Skeletal muscle satellite cell (primary cell): ENCODE data around the gene TSTD2.

Source experiments
- H3K27me3 ChIP-seq: 2 replicates; pipeline ENCODE4 v1.7.0; 2013; ENCODE audit warnings: low read length; ENCODE audit not compliant: control insufficient read depth, insufficient read depth
- H3K36me3 ChIP-seq: 2 replicates; pipeline ENCODE4 v1.7.0; 2013; ENCODE audit warnings: mild to moderate bottlenecking, control low read depth, low read length; ENCODE audit not compliant: insufficient read depth
- H3K4me1 ChIP-seq: 2 replicates; pipeline ENCODE4 v1.7.0; 2013; ENCODE audit warnings: low read length; ENCODE audit not compliant: control insufficient read depth, insufficient read depth
- H3K4me2 ChIP-seq: 2 replicates; pipeline ENCODE4 v1.7.0; 2013; ENCODE audit warnings: mild to moderate bottlenecking, low read length
- H3K4me3 ChIP-seq: 2 replicates; pipeline ENCODE4 v1.7.0; 2013; ENCODE audit warnings: low read length
- H3K9ac ChIP-seq: 2 replicates; pipeline ENCODE4 v1.7.0; 2013; ENCODE audit warnings: mild to moderate bottlenecking, low read depth, low read length, moderate library complexity
- H3K9me3 ChIP-seq: replicated peaks from 2 replicates; pipeline ENCODE4 v1.7.0; 2013; ENCODE audit warnings: mild to moderate bottlenecking, control low read depth, low read length

TSTD2 gene

GRCh38 chr9:97659771-97660170 lies 26.6 kb upstream of the TSTD2 start:
- Histone ChIP-seq H3K9ac (no peak overlapping the region), H3K4me3 (no peak overlapping the region), H3K4me2 (no peak overlapping the region), H3K4me1 (no peaks in the 10 kb centered on the region), H3K36me3 (peaks cover 88% of the 10 kb centered on the region), H3K9me3 (no peaks in the 10 kb centered on the region), H3K27me3 (no peaks in the 10 kb centered on the region)

- H3K36me3 ChIP-seq: peaks cover 88% of the 10 kb centered on the region
- no peak overlapping the region for H3K9ac ChIP-seq
- no peaks in the 10 kb centered on the region for H3K27me3 ChIP-seq
Observed at GRCh38 chr9:97658707-97659106, 25.5 kb upstream of the TSTD2 start.

DNA sequence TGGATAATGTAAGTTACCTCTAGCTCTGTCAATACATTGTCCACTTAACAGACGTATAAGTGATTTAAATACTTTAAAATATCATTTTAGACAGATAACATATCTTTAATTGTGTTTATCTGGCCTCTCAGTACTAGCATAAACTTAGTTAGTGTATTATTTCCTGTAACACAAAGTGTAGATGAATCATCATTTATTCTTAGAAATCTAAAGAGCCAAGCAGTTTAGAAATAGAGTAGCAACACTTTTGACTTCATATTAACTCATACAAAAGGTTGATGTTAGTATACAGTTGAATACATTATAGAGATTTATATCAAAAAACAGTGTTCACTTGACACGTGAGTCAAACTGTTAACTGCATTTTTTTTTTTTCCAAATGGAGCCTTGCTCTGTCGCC lies 18.5 kb upstream of the TSTD2 start:
- H3K9ac ChIP-seq: no peak overlapping the region
- H3K4me3 ChIP-seq: no peak overlapping the region
- H3K4me2 ChIP-seq: no peak overlapping the region
- H3K27me3 ChIP-seq: no peaks in the 10 kb centered on the region
- peaks cover 68% of the 10 kb centered on the region for H3K36me3 ChIP-seq
- H3K4me1 ChIP-seq: no peaks in the 10 kb centered on the region
- H3K9me3 ChIP-seq: no peaks in the 10 kb centered on the region

More at GRCh38 chr9:97658707-97659106, 25.5 kb upstream of the TSTD2 start:
- H3K9me3 ChIP-seq: no peaks in the 10 kb centered on the region
- H3K4me2 ChIP-seq: no peak overlapping the region
- no peaks in the 10 kb centered on the region for H3K4me1 ChIP-seq
- H3K4me3 ChIP-seq: no peak overlapping the region

- Histone ChIP-seq H3K27me3 (no peaks in the 10 kb centered on the region), H3K4me1 (no peaks in the 10 kb centered on the region), H3K9me3 (no peaks in the 10 kb centered on the region), H3K36me3 (peaks cover 58% of the 10 kb centered on the region), H3K9ac (no peak overlapping the region), H3K4me2 (no peak overlapping the region), H3K4me3 (no peak overlapping the region)
Observed at GRCh38 chr9:97647996-97648395, 14.8 kb upstream of the TSTD2 start.

DNA sequence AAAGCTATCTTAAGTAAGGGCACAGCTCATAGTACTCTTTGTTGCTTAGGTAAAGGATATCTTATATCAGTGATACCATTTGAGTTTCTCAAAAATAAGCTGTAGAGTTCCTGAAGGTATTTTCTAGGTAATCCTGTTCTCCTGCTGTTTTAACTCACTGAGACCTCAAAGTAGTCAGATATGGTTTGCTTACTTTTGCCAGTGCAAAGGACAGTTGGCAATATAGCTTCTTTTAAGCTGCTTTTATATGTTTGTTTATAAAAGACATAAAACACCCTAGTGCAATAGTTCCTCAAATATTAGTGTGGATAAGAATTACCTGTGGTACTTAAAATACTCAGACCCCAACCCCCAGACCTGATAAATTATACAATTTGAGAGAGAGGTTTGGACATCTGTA lies 12.6 kb upstream of the TSTD2 start:
- Histone ChIP-seq H3K27me3 (no peaks in the 10 kb centered on the region), H3K9me3 (no peaks in the 10 kb centered on the region), H3K4me3 (no peak overlapping the region), H3K4me2 (no peak overlapping the region), H3K4me1 (no peaks in the 10 kb centered on the region), H3K36me3 (peaks cover 63% of the 10 kb centered on the region), H3K9ac (no peak overlapping the region)

- Histone ChIP-seq H3K27me3 (no peaks in the 10 kb centered on the region), H3K4me3 (no peak overlapping the region), H3K4me1 (peaks cover 22% of the 10 kb centered on the region), H3K36me3 (peaks cover 33% of the 10 kb centered on the region), H3K4me2 (no peak overlapping the region), H3K9ac (no peak overlapping the region), H3K9me3 (no peaks in the 10 kb centered on the region)
Observed at GRCh38 chr9:97640325-97640724, 7.2 kb upstream of the TSTD2 start.

DNA sequence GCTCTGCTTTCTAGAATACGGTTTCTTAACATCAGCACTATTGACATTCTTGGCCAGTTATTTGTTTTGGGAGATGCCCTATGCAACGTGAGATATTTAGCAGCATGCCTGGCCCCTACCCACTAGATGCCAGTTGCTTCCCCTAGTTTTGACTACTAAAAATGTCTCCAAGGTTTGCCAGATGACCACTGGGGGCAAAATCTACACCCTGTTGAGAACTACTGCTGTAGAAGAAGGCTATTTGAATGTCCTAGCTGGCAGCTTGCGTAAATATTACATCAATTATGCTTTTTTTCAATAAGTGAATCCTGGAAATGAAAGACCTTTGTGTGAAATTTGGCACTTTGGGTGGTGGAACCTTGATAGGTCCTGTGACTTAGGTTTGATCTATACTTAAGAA lies 5.5 kb upstream of the TSTD2 start:
- H3K4me3 ChIP-seq: no peak overlapping the region
- H3K4me2 ChIP-seq: peak overlapping the region; percentile 14
- H3K4me1 ChIP-seq: peaks cover 29% of the 10 kb centered on the region
- no peak overlapping the region for H3K9ac ChIP-seq
- H3K27me3 ChIP-seq: no peaks in the 10 kb centered on the region
- H3K36me3 ChIP-seq: peaks cover 21% of the 10 kb centered on the region
- no peaks in the 10 kb centered on the region for H3K9me3 ChIP-seq

DNA sequence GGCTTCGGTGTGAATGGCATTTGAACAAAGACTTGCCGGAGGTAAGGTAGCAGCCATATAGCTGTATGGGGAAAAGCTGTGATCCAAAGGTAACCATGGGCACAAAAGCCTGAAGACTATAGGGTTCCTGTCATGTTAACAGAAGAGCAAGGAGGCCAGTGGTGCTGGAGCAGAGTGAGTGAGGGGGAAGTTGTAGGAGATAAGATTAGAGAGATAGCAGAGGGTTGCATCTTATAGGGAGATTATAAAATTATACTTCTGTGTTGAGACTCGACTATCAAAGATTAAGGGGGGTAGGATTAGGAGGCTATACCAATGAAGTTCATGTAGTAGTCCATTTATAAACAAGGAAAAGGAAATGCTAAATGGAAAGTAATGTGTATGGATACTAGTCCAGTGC lies 3.7 kb upstream of the TSTD2 start:
- Histone ChIP-seq H3K4me1 (peaks cover 31% of the 10 kb centered on the region), H3K27me3 (no peaks in the 10 kb centered on the region), H3K36me3 (peaks cover 5% of the 10 kb centered on the region), H3K9ac (no peak overlapping the region), H3K9me3 (no peaks in the 10 kb centered on the region), H3K4me3 (no peak overlapping the region), H3K4me2 (peak overlapping the region; percentile 57)

DNA sequence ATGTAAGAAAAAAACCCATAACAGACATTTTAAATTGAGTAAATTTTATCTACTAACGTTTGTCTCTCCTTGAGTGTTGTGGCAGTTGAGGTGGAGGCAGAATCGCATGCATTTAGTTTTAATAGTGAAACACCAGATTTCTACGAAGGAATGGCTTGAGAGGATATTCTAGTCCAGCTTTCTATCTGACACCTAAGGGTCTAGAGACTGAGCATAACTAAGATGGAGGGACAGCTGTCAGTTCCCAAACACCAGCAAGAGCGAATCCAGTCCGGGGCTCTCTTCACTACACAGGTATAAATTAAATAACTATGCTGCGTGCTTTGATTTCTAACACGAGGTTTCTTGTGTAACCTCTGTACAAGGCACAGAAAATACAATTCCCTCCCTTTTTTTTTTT lies 1.9 kb upstream of the TSTD2 start:
- peaks cover 37% of the 10 kb centered on the region for H3K4me1 ChIP-seq
- H3K9me3 ChIP-seq: no peaks in the 10 kb centered on the region
- no peaks in the 10 kb centered on the region for H3K36me3 ChIP-seq
- H3K4me3 ChIP-seq: peak overlapping the region; percentile 96
- peak overlapping the region; percentile 95 for H3K9ac ChIP-seq
- no peaks in the 10 kb centered on the region for H3K27me3 ChIP-seq
- H3K4me2 ChIP-seq: peak overlapping the region; percentile 92

DNA sequence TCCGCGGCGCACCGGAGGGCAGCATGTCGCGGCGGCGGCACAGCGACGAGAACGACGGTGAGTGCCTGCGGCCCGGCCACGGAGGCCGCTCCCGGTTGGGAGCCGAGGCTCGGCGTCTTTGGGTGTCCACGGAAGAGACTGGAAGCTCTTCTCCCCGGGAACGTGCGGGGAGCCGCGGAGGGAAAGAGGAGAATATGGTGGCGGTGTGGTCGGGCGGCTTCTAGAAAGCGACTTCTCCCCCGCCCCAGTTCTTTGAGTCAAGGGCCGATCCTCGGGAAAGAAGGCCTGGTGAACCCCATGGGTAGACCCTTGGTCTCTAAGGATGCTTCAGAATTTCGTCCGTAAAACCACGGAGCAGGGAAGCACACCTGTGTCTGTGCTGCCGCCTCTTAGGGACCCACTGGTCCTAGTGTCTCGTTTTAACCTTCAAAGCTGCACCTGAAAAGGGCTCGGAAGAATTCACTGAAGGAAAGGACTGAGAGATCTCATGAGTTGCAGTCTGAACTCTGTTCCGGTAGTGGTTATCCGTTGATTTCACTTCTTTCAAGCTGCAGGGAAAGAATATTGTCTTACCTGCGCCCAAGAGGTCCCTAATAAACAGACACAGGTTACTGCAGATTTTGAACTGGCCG lies 807 bp upstream of the TSTD2 start:
- peak overlapping the region; percentile 96 for H3K4me3 ChIP-seq
- H3K9ac ChIP-seq: peak overlapping the region; percentile 95
- no peaks in the 10 kb centered on the region for H3K9me3 ChIP-seq
- no peaks in the 10 kb centered on the region for H3K27me3 ChIP-seq
- H3K36me3 ChIP-seq: no peaks in the 10 kb centered on the region
- H3K4me1 ChIP-seq: peaks cover 37% of the 10 kb centered on the region
- H3K4me2 ChIP-seq: peak overlapping the region; percentile 92

DNA sequence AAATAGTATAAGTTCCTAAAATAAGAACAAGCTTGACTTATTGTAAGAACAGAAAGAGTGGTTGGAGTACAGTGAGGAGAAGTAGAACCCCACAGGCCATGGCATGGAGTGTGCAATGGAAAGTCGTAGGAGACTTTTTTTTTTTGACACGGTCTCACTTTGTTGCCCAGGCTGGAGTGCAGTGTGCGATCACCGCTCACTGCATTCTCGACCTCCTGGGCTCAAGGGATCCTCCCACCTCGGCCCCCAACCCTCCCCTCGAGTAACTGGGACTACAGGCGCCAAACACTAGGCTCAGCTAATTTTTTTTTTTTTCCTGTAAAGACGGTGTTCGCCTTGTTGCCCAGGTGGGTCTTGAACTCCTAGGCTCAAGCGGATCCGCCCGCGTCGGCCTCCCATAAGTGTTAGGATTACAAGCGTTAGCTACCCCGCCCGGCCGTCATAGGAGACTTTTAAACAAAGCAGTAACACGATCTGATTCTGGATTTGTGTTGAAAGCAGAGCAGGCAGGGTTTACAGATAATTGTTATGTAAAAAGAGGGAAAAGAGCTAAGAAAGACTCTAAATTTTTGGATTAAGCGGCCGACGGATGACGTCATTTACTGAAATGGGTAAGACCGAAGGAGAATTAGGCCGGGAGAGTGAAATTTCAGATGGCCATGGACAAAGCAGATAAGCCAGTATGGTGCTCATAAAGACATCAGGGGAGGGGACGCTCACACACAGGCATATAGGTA lies 752 bp downstream of the TSTD2 start:
- H3K27me3 ChIP-seq: no peaks in the 10 kb centered on the region
- peak overlapping the region; percentile 95 for H3K9ac ChIP-seq
- peaks cover 27% of the 10 kb centered on the region for H3K4me1 ChIP-seq
- no peaks in the 10 kb centered on the region for H3K36me3 ChIP-seq
- peak overlapping the region; percentile 92 for H3K4me2 ChIP-seq
- H3K9me3 ChIP-seq: no peaks in the 10 kb centered on the region
- peak overlapping the region; percentile 96 for H3K4me3 ChIP-seq

GRCh38 chr9:97630591-97630990 lies 2.6 kb downstream of the TSTD2 start:
- no peak overlapping the region for H3K9ac ChIP-seq
- H3K36me3 ChIP-seq: peaks cover under 1% of the 10 kb centered on the region
- no peaks in the 10 kb centered on the region for H3K9me3 ChIP-seq
- H3K4me1 ChIP-seq: peaks cover 18% of the 10 kb centered on the region
- H3K4me3 ChIP-seq: no peak overlapping the region
- H3K4me2 ChIP-seq: no peak overlapping the region
- no peaks in the 10 kb centered on the region for H3K27me3 ChIP-seq
